GM21529 (cell line): ENCODE results near the gene SAMD11.
A peak's percentile ranks its signal among the peaks of the same experiment; 100 is the strongest.
"Not testable (repeated sequence)": the region's sequence is repeated elsewhere in the genome, so short reads cannot be mapped to it uniquely, and the experiment has no call there.

Experiments
- ATAC-seq: cut with Tn5 transposase; IDR thresholded peaks from one replicate; pipeline ENCODE4 v1.9.1; 2021; ENCODE audit not compliant: unreplicated experiment

The SAMD11 gene

GRCh38 chr1:923131-923990, at the start of gene SAMD11:
SAMD11 (plus strand) TSS chr1:923923; CDS start chr1:924432, 509 bp downstream.
- no peak for ATAC-seq

- ATAC-seq = not testable (repeated sequence)
Measured at GRCh38 chr1:876428-877208, 47.1 kb upstream of the SAMD11 start.

- not testable (repeated sequence) for ATAC-seq
Measured at GRCh38 chr1:877209-877986, 46.3 kb upstream of the SAMD11 start.

- not testable (repeated sequence) for ATAC-seq
Measured at GRCh38 chr1:880511-880910, 43.2 kb upstream of the SAMD11 start.

- ATAC-seq = not testable (repeated sequence)
Measured at GRCh38 chr1:880915-881314, 42.8 kb upstream of the SAMD11 start.

GRCh38 chr1:886311-886710, 37.4 kb upstream of the SAMD11 start:
- no peak for ATAC-seq

GRCh38 chr1:886760-887159, 37.0 kb upstream of the SAMD11 start:
- no peak for ATAC-seq

- no peak for ATAC-seq
Measured at GRCh38 chr1:888297-888696, 35.4 kb upstream of the SAMD11 start.

GRCh38 chr1:889774-890173, 33.9 kb upstream of the SAMD11 start:
- ATAC-seq = not testable (repeated sequence)

GRCh38 chr1:890234-890633, 33.5 kb upstream of the SAMD11 start:
- not testable (repeated sequence) for ATAC-seq

GRCh38 chr1:890661-891060, 33.1 kb upstream of the SAMD11 start:
- no peak for ATAC-seq

- no peak for ATAC-seq
Measured at GRCh38 chr1:897226-897625, 26.5 kb upstream of the SAMD11 start.

- not testable (repeated sequence) for ATAC-seq
Measured at GRCh38 chr1:897951-898350, 25.8 kb upstream of the SAMD11 start.

- no peak for ATAC-seq
Measured at GRCh38 chr1:899636-900317, 23.9 kb upstream of the SAMD11 start.

GRCh38 chr1:901108-901859, 22.4 kb upstream of the SAMD11 start:
- ATAC-seq = no peak

GRCh38 chr1:902802-903201, 20.9 kb upstream of the SAMD11 start:
- ATAC-seq = no peak

GRCh38 chr1:903305-903704, 20.4 kb upstream of the SAMD11 start:
- ATAC-seq = no peak

GRCh38 chr1:903721-904271, 19.9 kb upstream of the SAMD11 start:
- ATAC-seq = no peak

GRCh38 chr1:904310-904950, 19.3 kb upstream of the SAMD11 start:
- ATAC-seq = peak; percentile 57
